Uterine smooth muscle cell (primary cell): Measurements from ENCODE around the gene SCAANT1. TPM values are rescaled to one million over a fixed set of nuclear protein-coding genes. Genes with fewer than 3 reads are reported as not detected.

ENCODE experiments used
- total RNA-seq: library from RNA; depleted of rRNA; stranded (reverse); fragments of >200 nt; gene quantifications from 2 replicates; pipeline ENCODE4 v1.2.3, GENCODE V29; 2014

The SCAANT1 gene
- not detected in 2 replicates for total RNA-seq

DNA sequence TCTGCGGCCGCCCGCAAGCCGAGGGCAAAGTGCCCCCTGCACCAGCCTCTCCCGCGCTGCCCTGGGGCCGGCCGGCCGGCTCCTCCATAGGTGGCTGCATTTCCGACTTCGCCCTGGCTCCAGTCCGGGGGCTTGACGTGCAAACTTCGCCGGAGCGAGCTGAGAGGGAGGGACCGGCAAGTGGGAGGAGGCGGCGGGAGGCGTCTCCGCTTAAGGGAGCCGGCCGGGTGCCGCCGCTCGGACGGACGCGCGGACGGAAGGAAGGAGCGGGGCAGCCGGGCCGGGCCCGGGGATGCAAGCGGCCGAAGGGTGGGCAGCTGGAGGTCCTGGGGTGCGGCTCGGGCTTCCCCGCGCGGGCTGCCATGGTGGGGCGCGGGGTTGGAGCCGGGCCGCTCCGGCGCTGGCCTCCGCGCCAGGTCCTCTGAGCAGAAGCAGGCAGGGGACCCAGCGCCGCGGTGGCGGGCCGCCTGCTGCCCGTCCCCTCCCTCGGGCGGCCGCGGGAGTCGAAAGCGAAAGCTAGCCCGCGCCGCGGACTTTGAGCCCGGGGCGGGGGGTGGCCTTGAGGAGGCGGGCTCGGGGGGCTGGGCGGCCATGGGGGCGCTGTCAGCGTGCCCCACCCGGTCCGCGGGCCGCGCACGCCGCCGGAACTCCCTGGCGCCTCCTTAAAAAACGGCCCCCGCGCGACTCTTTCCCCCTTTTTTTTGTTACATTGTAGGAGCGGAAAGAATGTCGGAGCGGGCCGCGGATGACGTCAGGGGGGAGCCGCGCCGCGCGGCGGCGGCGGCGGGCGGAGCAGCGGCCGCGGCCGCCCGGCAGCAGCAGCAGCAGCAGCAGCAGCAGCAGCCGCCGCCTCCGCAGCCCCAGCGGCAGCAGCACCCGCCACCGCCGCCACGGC lies at the start of gene SCAANT1:
Gene SCAANT1, minus strand, starts transcription at position 511 of the 895 bp plus-strand sequence.

GRCh38 chr3:63863150-63864007 lies 48.8 kb downstream of the SCAANT1 start, which contains the start of the genes ATXN7 and THOC7:
ATXN7 (plus strand) TSS chr3:63863867; CDS start chr3:63912599, 48,732 bp downstream.
THOC7 (minus strand) TSS chr3:63863805; CDS start chr3:63863790, 15 bp downstream.

Other genes with a start within 250 kb of the SCAANT1 start
- gene C3orf49, start 93.1 kb downstream of the SCAANT1 start, total RNA-seq: not detected in 2 replicates
- 39.1 and 43.5 TPM in 2 replicates for gene THOC7, start 48.6 kb downstream of the SCAANT1 start, total RNA-seq
- 11.9 and 14.3 TPM in 2 replicates for gene ATXN7, start 48.5 kb downstream of the SCAANT1 start, total RNA-seq
- 86.9 and 154 TPM in 2 replicates for gene PSMD6, start 111.1 kb upstream of the SCAANT1 start, total RNA-seq